ENCODE results near the gene FAAP20.

Gene FAAP20

DNA sequence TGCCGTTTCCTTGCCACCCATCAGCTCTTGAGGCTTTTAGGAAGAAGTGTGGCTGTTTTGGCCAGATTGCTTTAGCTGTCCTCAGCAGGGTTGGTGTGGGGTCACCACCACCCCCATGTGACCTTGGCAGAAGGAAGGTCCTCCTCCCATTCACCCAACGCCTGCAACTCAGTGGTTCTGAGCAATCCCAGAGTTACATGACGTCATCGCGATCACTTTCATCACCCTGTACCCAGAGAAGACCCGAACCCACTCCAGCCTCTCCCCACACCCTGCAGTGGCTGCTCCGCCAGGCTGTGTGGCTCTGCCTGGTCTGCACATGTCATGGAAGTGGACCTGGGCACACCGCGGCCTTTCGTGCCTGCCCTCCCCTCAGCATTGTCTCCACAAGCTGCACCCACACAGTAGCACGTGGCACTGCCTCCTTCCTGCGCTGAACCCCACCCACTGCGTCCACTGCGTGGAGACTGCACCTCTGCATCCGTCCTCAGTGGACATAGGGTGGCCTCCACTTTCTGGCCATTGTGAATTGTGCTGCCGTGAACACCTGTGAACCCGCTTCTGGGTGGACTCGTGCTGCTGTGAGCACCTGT is 16.5 kb downstream of the FAAP20 start:
- DNase-seq (ENCODE audit: low read depth in 2 of 2), result no peak

DNA sequence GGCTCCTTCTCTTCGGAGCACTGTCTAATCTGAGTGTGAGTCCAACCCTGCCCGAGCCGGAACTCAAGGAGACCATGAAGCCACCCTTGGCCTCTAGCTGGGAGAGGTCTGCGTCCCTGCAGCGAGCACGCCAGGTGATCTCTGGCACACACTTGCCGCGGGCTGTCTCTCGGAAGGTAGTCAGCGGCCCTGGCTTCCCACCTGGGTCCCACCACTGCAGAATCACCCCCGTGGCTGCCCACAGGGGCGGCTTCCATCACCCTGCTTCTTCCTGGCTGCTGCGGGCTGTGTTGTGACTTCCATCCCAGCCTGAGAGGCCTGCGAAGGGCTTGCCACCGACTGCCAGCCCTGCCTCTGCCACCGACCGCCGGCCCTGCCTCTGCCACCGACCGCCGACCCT is 17.0 kb downstream of the FAAP20 start:
- DNase-seq (ENCODE audit: low read depth in 2 of 2), result no peak

DNA sequence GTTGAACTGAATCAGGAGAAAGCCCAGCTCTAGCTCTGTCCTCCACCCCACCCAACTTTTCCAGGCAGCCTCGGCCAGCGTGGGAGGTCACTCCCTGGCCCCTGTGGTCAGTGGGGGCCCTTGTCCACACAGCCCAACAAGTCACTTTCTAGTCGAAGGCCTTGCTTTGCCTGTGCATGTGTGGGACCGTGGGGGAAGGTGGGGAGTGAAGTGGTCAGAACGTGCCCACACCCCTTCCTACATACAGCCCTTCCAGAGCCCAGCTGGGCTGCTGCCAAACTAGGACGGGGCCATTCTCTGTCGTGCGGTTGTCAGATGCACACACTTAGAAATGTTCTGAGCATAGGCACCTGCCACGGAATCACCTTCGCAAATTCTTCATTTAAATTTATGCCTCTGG is 18.0 kb downstream of the FAAP20 start:
- no peak for DNase-seq (ENCODE audit: low read depth in 2 of 2)

DNA sequence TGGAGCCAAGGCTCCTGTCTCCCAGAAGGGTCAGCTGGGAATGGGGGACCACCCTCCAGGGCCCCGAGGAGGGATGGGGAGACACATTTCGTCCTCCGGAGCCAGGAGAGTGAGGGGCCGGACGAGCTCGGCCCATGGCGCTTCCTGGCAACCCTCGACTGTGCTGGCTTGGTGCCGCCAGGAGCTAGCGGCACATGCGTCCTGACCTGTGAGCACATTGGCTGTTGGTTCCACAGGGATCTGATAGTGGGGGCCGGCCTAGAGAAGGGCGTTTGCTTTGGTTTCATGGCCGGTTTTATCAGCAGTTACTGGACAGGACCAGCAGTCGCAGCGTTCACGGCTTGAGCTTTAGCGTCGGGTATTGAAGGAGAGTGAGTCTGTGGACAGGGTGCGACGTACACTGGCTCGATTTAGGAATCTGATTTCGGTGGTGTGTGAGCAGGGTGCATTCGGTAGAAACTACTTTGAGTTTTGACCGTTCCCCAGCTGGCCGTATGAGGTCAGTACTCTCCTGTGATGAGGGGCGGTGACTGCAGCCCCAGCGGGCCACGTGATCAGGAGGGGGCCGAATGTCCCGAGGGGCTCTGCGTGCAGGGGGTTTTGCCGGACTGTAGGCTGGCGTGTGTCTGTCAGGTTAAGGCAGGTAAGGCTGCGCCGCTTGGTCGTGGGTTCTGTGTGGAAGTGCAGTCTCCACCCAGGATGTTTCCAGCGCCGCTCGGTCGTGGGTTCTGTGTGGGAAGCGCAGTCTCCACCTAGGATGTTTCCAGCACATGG is 18.7 kb downstream of the FAAP20 start:
- no peak for DNase-seq (ENCODE audit: low read depth in 2 of 2)

DNA sequence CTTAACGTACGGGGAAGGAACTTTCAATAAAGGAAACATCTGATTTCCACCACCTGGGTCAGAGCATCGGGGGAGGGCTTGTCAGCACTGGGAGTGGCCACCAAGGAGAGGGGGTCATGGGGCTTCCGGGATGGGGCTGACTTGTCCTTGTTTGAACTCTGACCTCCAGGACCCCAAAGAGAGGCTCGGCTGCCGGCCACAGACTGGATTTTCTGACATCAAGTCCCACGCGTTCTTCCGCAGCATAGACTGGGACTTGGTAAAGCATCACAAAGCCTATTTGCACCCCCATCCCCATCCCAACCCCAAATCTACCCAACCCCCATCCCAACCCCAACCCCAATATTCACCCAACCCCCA is 19.5 kb downstream of the FAAP20 start:
- DNase-seq (ENCODE audit: low read depth in 2 of 2), result no peak

DNA sequence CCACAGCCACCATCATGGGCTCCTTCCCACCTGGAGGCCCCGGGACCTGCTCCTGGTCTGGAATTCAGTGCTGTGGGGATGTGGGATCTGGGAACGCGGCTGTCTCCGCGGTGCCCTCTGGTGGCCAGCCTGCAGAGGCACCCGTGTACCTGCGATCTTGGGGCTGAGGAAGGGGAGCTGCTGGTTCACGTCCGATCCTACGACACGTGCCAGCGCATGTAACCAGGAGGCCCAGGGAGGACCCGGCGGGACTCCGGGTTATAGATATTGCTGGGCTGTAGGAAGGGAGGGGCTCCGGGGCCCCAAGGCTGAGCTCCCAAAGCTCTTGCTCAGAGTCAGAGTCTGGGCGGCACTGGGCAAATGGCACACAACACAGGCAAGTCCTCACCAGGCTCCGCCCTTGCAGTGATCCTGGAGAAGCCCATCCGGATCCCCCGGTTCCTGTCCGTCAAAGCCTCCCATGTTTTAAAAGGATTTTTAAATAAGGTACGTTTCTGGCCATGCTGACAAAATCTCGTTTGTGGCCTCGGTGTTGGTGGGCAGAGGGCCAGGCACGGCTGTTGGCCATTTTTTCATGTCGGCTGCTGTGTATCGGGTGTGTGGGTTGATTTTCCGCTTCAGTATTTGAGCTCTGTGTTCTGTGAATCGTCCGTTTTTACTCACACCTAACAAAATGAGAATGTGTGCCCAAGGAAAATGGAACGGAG is 20.1 kb downstream of the FAAP20 start:
- DNase-seq (ENCODE audit: low read depth in 2 of 2), result no peak

DNA sequence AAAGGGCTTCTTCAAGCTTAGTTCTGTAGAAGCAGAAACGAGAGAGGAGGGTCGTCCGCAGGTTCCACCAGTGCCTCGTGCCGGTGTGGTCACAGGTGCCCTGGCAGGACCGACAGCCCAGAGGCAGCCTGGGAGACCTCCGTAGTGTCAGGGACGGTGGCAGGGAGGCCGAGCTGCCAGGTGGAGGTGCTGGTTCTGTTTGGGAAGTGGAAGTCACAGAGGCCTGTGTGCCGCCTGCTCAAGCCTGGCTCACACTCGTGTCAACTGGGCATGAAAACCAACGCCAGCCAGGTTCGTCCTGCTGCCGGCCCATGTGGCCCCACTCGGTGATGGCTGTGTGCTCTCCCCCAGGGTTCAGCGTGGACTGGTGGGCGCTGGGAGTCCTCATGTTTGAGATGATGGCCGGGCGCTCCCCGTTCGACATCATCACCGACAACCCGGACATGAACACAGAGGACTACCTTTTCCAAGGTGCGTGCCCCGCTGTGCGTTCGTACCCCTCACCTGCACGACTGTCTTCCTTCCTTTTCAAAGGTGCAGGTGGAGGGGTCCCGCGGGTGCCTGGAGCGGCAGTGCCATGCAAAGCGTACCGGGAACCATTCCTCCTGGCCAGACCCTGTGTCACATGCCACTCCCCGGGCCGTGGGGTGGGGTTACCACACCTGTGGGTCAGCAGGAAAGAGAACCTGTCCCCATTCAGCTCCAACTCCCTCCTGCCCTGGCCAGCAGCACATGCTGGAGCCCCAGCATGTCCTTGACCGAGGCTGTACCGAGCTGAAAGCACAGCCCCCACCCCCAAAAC is 20.8 kb downstream of the FAAP20 start:
- DNase-seq (ENCODE audit: low read depth in 2 of 2), result no peak

DNA sequence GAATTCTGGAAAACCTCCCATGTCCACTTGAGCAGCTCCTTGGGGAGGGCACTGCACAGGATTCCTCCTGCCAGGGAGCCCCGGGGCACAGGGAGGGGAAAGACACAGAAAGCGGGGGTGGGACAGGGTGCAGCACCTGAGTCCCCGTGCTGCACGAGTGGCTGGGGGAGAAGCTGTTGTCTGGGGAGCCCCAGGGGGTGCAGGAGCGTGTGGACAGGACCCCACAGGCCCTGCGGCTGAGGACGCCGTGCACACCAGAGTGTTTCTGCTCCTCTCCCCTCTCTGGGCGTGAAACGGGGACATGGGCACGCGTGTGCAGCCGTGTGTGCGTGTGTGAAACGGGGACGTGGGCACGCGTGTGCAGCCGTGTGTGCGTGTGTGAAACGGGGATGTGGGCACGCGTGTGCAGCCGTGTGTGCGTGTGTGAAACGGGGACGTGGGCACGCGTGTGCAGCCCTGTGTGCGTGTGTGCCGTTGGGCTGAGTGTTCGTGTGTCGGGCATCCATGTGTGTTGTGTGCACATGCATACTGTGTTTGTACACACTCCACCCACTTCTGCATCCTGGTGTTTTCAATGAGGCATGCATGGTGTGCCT is 21.9 kb downstream of the FAAP20 start:
- DNase-seq (ENCODE audit: low read depth in 2 of 2), result no peak

DNA sequence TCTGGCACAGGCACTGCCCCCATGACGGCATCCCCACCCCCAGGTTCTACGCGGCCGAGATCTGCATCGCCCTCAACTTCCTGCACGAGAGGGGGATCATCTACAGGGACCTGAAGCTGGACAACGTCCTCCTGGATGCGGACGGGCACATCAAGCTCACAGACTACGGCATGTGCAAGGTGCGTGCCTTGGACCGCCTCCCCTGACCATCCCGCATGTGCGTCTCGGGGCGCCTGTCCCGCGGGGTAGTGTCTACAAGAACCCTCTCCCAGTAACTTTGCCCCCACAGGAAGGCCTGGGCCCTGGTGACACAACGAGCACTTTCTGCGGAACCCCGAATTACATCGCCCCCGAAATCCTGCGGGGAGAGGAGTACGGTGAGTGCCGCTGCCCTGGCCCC is 22.6 kb downstream of the FAAP20 start:
- no peak for DNase-seq (ENCODE audit: low read depth in 2 of 2)

DNA sequence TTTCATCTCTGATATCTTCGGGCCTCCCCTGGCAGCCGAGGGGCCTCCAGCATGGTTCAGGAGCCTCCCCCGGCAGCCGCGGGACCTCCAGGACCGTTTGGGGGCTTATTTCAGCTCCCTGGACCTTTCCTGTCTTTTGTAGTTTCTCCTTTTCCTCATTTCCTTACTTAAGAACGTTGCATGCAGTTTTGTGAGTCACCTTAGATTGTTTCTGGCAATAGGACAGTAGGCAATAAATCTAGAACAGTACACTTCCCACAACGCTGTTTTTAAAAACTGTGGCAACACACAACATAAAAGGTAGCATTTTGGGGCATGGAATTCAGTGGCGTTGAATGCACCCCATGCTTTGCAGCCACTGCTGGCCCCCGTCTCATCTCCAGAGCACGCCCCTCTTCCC is 24.4 kb downstream of the FAAP20 start:
- no peak for DNase-seq (ENCODE audit: low read depth in 2 of 2)

DNA sequence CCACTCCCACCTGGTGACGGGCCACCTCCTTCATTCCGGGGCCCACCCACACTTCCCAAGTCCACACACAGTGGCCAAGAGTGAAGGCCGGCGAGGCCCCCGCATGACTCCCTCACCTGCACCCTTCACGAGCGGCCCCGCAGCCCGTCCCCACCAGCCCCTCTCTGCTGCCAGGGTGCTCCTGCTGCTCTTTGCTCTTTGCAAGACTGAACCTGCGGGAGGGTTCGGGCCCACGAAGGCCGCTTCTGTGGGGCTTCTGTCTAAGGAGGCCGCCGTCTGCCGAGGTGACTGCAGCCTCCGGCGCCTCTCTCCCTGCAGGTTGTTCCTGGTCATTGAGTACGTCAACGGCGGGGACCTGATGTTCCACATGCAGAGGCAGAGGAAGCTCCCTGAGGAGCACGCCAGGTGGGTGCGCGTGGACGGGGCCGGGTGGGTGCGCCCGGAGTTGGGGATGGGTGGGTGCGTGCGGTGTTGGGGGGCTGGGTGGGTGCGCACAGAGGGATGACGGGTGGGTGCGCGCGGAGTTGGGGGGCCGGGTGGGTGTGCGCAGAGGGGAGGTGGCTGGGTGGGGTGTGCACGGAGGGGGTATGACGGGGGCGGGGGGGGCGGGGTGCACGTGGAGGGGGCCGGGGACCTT is 25.3 kb downstream of the FAAP20 start:
- no peak for DNase-seq (ENCODE audit: low read depth in 2 of 2)

DNA sequence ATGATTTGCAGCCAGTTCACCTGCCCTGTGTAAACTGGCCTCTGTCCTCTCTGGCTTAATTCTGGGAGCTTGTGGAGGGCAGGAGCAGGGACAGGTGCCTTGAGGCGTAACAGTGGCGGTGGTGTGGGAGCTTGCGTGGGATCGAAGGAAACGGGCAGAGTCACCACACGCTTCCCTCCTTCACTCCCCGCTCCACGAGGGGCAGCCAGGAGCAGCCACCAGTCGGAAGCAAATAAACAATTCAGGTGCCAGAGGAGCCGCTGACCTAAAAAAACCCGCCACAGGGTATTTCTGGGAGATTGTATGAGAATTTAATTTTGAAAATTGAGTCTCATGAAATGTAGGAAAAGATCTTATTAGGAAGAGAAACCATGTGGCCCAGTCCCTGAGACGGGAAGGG is 26.0 kb downstream of the FAAP20 start:
- DNase-seq (ENCODE audit: low read depth in 2 of 2), result no peak

DNA sequence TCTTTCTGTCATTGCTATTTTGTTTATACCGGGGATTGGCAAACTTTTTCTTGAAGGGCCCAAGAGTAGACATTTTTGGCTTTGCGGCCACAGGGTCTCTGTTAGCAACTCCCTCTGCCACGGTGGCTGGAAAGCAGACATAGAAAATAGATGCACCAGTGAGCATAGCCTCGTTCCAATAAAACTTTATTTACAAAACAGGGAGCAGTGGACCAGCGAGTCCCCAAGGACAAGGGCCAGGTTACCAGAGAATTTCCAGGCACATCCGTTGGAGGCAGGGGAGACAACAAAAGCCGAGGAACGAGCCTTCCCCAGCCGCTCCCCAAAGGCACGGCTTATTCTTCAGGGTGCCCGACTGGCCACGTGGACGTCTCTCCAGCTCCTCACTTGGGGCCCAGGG is 26.5 kb downstream of the FAAP20 start:
- no peak for DNase-seq (ENCODE audit: low read depth in 2 of 2)

DNA sequence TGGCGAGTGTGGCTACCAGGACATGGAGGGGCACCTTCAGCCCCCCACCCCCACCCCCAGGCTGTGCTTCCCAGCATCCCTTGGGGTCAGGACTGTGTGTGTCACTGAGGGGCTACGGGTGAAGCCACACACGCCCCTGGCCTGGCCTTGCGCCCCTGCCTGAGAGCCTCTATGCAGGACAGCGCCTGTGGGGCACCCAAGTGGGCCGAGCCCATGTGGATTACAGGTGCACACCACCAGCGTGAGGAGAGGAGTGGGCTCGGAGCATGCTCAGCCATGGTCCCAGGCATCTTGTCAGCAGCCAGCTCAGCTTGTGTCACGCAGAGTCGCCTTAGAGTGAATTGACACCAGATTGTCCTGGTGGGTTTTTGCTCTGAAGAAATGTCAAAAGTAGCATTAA is 27.9 kb downstream of the FAAP20 start:
- no peak for DNase-seq (ENCODE audit: low read depth in 2 of 2)

DNA sequence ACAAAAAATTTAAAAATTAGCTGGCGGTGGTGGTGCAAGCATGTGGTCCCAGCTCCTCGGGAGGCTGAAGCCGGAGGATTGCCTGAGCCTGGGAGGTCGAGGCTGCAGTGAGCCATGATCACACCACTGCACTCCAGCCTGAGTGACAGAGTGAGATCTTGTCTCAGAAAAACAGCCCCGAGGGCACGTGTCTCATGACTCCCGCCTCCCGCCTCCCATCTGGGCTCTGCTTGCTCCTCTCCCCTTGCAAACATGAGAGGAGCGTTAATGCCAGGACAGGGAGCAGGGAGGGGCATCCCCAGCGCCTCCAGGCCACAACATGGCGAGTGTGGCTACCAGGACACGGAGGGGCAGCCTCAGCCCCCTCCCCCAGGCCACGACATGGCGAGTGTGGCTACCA is 28.3 kb downstream of the FAAP20 start:
- no peak for DNase-seq (ENCODE audit: low read depth in 2 of 2)

DNA sequence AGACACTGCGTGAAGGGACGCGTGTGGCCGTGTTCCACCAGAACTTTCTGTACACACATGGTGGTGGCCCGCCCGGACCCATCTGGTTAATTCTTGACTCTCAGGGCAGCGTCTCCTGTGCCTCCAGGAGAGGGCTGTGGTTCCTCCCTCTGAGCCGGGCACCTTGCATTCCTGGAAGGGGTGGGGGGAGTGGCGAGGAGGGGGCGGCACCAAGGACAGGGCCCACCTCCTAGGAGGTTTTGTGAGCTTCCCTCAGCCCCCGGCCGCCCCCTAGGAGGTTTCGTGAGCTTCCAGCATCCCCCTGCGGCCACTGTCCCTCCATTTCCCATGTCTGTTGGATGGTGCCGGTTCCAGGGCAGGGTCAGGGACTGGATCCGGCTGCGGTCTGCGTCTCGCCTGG is 28.9 kb downstream of the FAAP20 start:
- no peak for DNase-seq (ENCODE audit: low read depth in 2 of 2)

DNA sequence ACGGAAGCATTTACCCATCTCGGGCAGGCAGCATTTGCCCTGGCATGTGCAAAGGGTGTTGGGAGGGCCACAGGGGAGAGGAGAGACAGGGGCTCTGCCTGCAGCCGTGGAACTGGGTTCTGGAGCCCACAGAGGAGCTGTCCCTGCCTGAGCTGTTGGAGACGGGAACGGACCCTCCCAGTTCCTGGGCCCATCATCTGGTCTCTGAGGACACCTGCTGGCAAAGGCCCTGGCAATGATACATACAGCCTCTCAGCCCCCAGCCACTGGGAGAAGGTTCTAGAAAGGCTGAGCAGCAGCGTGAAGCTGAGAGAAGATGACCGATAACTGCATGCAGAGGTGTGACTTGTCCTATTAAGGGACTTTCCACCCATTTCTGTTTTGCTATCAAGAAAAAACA is 31.4 kb downstream of the FAAP20 start:
- DNase-seq (ENCODE audit: low read depth in 2 of 2), result no peak

DNA sequence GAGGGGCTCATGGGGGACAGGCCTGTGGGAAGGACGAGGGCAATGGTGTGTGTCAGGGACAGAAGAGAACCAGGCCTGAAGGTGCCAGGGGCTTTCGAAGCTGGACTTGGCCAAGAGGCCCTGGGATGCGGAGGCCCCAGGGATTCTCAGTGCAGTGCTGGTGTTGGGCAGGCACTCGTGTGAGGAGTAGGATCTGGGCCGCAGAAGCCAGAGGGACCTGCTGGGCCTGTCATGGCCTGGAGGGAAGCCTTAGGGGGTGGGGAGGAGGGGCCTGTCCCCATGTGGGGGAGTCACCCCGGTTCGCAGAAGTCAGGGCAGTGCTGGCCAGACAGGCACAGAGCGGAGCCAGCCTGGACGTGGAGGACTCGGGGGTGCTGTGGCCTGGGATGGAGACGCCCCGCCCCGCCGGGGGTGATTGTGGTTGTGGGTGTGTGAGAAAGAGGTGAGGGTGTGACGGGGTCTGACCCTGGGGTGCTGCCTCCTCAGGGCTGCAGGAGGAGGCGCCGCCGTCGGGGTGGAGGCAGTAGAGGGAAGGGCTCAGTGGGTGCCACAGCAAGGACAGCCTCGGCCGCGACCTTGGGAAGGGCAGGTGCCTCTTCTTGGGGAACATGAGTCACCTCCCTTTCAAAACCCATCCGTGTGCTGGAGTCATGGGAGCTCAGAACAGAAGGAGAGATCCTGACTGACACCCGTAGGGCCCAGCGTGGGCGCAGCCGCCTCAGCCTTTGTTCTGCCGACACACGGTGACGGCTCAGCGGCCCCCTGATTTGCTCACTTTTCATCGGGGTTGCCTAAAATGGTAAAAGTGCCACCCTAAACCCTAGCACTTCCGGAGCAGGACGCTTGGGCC is 33.9 kb downstream of the FAAP20 start:
- DNase-seq (ENCODE audit: low read depth in 2 of 2), result no peak

DNA sequence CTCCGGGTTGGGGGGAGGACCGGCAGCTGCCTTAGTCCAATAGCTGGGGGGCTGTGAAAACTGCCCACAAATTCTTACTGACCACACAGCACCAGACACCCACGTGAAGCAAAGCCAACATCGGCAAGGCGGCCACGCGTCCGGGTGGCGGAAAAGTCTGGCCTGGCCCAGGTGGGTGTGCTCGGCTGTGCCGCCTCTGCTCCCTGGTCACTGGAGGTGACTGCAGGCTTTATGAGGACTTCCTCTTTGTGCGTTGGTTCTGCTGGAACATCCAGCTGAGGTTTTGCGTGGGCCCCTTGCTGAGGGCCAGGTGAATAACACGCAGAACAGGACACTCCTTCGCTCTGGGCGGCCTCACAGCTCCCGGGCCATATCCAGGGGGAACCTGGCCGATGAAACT is 35.4 kb downstream of the FAAP20 start:
- no peak for DNase-seq (ENCODE audit: low read depth in 2 of 2)

DNA sequence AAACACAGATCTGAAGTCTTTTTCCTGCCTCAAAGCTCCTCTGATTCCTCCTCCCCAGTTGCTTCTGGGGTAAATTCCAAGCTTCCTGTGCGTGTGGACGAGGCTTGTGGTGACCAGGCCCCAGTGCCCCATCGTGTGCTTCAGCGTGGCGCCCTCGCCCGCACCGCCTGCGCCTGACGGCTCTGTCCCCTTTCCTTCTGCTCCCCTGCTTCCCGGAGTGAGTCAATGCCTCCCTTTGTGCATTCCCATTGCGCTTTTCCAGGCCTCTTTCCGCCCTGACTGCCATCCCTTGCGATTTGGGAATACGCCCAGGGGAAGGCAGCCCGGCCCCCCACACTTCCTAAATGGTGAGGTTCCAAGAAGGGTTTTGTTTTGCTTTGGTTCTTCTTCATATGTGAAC is 36.3 kb downstream of the FAAP20 start:
- DNase-seq (ENCODE audit: low read depth in 2 of 2), result no peak

DNA sequence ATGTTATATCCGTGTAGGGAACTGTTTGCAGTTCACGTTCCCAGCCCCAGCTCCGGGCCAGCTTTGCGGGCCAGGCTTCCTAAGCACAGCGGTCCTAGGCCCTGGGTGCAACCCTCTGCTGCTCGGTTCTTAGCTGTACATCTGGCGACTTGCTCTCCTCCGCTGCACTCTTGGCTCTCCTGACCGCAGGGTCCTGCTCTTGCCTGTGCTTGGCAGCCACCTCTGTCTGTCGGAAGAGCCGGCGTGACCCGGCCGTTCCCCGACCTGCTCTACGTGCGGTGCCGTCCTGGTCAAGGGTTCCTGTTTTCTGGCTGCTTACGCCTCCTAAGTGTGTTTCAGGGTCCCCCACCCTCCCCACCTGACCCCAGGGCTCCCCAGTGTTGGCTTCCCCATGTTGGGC is 36.7 kb downstream of the FAAP20 start:
- no peak for DNase-seq (ENCODE audit: low read depth in 2 of 2)
